HG02610 (cell line): ENCODE results near the gene ARHGAP27.
"Not testable (repeated sequence)": the region's sequence is repeated elsewhere in the genome, so short reads cannot be mapped to it uniquely, and the experiment has no call there.

Experiments used
- ATAC-seq: cut with Tn5 transposase; IDR thresholded peaks from one replicate; pipeline ENCODE4 v1.9.1; 2021; ENCODE audit warnings: mild to moderate bottlenecking, moderate library complexity; ENCODE audit not compliant: unreplicated experiment

ARHGAP27 gene, protein sequence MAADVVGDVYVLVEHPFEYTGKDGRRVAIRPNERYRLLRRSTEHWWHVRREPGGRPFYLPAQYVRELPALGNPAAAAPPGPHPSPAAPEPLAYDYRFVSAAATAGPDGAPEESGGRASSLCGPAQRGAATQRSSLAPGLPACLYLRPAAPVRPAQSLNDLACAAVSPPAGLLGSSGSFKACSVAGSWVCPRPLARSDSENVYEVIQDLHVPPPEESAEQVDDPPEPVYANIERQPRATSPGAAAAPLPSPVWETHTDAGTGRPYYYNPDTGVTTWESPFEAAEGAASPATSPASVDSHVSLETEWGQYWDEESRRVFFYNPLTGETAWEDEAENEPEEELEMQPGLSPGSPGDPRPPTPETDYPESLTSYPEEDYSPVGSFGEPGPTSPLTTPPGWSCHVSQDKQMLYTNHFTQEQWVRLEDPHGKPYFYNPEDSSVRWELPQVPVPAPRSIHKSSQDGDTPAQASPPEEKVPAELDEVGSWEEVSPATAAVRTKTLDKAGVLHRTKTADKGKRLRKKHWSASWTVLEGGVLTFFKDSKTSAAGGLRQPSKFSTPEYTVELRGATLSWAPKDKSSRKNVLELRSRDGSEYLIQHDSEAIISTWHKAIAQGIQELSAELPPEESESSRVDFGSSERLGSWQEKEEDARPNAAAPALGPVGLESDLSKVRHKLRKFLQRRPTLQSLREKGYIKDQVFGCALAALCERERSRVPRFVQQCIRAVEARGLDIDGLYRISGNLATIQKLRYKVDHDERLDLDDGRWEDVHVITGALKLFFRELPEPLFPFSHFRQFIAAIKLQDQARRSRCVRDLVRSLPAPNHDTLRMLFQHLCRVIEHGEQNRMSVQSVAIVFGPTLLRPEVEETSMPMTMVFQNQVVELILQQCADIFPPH

DNA sequence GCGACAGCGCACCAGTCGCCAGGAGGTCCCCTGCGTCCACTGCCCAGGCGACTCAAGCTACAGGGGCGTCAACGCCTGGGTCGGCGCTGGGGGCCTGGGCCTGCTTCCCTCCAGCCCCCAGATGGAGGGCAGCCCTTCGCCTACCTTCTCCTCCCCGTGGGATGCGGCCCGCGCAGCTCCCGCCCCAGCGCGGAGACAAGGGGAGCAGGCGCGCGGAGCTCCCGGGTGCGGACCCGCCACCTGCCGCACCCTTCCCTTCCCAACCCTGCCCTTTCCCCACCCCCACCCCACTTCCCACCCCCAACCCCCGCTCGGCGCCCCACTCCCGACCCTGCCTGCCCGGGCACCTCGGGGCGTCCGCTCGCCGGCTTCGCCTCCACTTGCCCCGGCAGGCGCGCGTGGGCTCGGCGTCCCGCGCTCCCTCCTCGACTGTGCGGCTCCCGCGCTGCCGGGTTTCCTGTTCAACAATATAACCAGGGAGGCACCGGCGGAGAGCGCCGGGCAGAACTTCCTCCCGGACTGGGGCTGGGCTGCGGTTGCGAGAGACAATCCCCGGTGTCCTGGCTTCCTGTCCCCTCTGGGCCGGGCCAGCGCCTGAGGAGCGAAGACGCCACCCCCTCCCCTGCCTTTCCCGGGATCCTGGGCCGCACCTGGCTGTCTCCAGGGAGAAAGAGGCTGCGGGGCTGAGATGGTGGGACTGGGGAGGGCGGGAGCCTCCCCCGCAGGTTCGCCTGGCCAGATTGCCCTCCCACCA is at the start of gene ARHGAP27:
Gene ARHGAP27, minus strand, starts transcription at position 466 of the 754 bp plus-strand sequence. CDS start 2,591 bp downstream, outside the sequence.
- no peak for ATAC-seq

DNA sequence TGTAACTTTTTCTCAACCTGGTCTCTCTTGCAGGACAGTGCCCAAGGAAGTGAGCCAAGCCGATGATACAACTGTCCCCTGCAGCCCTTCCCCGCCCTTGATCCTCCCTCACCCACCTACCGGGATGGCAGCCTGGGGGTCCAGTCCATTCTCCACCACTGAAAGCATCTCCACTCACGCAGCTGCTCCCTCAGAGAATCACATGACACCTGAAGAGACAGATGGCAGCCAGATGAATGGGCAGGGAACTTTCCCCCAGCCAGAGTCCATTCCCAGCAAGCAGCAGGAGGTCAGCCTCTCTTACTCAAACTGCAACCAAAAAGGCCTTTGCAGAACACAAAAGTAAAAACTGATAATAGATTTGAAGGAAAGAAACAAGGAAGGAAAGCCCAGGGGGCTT is 49.6 kb upstream of the ARHGAP27 start:
- ATAC-seq = not testable (repeated sequence)

GRCh38 chr17:45475436-45475835 is 42.8 kb upstream of the ARHGAP27 start:
- not testable (repeated sequence) for ATAC-seq

DNA sequence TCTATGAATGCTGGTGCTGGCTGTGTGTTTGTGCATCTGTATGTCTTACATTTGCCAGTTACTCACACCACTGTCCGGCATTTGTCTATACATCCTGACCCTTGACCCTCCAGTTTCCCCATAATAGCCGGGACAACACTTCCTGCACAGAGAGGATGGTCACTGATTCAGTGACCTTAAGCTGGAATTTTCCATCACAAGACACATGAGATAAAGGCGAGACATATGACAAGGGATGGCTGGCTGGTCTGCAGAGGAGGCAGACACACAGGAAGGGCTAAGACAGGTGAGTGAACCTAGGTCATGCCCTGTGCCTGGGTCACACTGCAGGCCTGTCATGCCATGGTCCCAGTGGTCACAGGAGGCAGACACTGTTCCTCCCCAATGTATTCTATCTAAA is 39.6 kb upstream of the ARHGAP27 start:
- ATAC-seq = not testable (repeated sequence)

GRCh38 chr17:45469204-45469563 is 36.5 kb upstream of the ARHGAP27 start:
- not testable (repeated sequence) for ATAC-seq

DNA sequence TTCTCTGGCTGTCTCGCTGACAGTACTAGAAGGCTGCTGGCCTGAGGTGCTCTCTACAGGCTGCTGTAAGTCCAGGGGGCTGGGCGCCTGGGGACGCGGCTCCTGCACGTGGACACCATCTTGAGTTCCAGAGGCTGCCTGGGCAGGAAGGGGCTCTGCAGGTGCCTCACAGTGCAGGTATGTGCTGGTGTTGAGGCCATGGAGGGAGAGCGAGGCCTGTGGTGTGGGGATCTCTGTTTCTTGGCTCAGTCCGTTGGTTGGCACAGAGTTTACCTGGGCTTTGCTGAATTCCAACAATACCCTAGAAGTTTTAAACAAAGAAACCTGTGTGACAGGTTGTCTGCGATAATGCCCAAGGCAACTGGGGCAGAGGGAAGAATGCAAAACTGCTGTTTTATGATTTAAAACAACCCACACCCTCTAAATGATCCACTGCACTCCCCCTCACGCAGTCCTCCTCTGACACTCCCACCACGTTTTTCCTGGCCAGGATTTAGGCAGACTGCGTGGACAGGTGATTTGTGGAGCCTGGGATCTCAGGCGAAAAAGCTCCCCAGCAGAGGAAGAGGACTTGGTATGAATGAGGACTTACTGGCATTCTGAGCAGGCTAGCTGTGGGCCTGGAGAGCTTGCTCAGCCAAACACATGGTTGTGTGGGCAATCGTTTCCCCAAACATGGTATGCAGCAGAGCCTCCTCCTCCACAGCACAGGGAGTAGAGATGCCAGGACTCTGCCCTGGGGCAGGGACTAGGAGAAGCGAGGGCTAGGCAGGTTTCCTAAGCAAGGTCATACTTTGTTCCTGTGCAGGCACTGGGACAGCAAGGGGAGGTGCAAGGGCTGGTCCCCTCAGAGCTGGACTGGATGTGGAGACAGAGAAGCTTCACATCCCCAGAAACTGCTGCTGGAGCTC is 35.9 kb upstream of the ARHGAP27 start:
- not testable (repeated sequence) for ATAC-seq

GRCh38 chr17:45461524-45462327 is 29.1 kb upstream of the ARHGAP27 start:
- peak; percentile 90 for ATAC-seq

DNA sequence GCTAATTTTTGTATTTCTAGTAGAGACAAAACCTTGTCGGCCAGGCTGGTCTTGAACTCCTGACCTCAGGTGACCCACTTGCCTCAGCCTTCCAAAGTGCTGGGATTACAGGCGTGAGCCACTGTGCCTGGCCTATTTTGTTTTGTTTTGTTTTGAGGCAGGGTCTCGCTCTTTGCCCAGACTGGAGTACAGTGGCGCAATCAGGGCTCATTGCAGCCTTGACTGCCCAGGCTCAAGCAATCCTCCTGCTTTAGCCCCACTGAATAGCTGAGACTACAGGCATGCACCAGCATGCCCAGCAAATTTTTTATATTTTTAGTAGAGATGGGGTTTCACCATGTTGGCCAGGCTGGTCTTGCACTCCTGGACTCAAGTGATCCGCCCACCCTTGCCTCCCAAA is 27.8 kb upstream of the ARHGAP27 start:
- not testable (repeated sequence) for ATAC-seq

- ATAC-seq = not testable (repeated sequence)
These were observed 21.7 kb upstream of the ARHGAP27 start for GRCh38 chr17:45454341-45454740.

DNA sequence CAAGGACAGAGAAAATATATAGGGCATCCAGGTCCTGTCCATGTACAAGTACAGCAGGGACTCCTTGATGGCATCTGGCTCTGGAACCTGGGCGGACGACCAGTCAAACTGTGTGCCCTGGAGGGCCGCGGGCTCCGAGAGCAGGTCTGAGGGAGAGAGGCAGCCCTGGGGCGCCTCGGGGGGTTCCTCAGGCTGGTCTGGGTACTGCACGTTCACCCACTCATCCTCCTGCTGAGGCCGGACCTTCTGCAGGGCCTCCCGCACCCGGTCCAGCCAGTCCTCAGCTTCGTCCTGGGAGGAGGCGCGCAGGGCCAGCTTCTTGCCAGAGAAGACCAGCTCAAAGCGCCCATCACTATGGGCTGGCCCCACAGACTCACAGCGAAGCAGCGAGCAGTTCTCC is 21.1 kb upstream of the ARHGAP27 start:
- ATAC-seq = not testable (repeated sequence)

- not testable (repeated sequence) for ATAC-seq
These were observed 20.5 kb upstream of the ARHGAP27 start for GRCh38 chr17:45453225-45453534.

GRCh38 chr17:45452329-45453224 is 19.9 kb upstream of the ARHGAP27 start:
- ATAC-seq = not testable (repeated sequence)

- not testable (repeated sequence) for ATAC-seq
These were observed 19.0 kb upstream of the ARHGAP27 start for GRCh38 chr17:45451660-45452059.

GRCh38 chr17:45451131-45451530 is 18.5 kb upstream of the ARHGAP27 start:
- ATAC-seq = no peak

DNA sequence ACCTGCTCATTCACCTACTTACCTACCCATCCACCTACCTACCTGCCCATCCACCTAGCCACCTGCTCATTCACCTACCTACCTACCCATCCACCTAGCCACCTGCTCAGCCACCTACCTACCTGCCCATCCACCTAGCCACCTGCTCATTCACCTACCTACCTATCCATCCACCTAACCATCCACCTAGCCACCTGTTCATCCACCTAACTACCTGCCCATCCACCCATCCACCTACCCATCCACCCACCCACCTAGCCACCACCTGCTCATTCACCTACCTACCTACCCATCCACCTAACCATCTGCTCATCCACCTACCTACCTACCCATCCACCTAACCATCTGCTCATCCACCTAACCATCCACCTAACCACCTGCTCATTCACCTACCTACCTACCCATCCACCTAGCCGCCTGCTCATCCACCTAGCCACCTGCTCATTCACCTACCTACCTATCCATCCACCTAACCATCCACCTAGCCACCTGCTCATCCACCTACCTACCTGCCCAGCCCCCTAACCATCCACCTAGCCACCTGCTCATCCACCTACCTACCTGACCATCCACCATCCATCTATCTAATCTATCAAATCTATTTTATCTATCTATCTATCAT is 17.1 kb upstream of the ARHGAP27 start:
- ATAC-seq = not testable (repeated sequence)

- ATAC-seq = not testable (repeated sequence)
These were observed 16.6 kb upstream of the ARHGAP27 start for GRCh38 chr17:45449260-45449659.

GRCh38 chr17:45448483-45448882 is 15.8 kb upstream of the ARHGAP27 start:
- not testable (repeated sequence) for ATAC-seq

- ATAC-seq = not testable (repeated sequence)
These were observed 15.4 kb upstream of the ARHGAP27 start for GRCh38 chr17:45448066-45448465.
